RKO (cell line): Measurements from ENCODE around the gene FMN2.
"Not testable (repeated sequence)": the region's sequence is repeated elsewhere in the genome, so short reads cannot be mapped to it uniquely, and the experiment has no call there.

ENCODE experiments used
- DNase-seq: peaks from one replicate; pipeline ENCODE4 v3.0.0-alpha.2; 2016; ENCODE audit warnings: low spot score

FMN2 gene

GRCh38 chr1:240255922-240256321, 164.2 kb downstream of the FMN2 start:
- DNase-seq = no peak

- DNase-seq = no peak
Measured at GRCh38 chr1:240256836-240257503, 165.3 kb downstream of the FMN2 start.

- no peak for DNase-seq
Measured at GRCh38 chr1:240258910-240259309, 167.2 kb downstream of the FMN2 start.

GRCh38 chr1:240264494-240264893, 172.8 kb downstream of the FMN2 start:
- DNase-seq = not testable (repeated sequence)

- no peak for DNase-seq
Measured at GRCh38 chr1:240271081-240271480, 179.4 kb downstream of the FMN2 start.

GRCh38 chr1:240274569-240274968, 182.9 kb downstream of the FMN2 start:
- no peak for DNase-seq

GRCh38 chr1:240275219-240275618, 183.5 kb downstream of the FMN2 start:
- not testable (repeated sequence) for DNase-seq

GRCh38 chr1:240278082-240278481, 186.4 kb downstream of the FMN2 start:
- no peak for DNase-seq

- DNase-seq = no peak
Measured at GRCh38 chr1:240280560-240281322, 189.1 kb downstream of the FMN2 start.

GRCh38 chr1:240282061-240282830, 190.6 kb downstream of the FMN2 start:
- no peak for DNase-seq

- DNase-seq = no peak
Measured at GRCh38 chr1:240284656-240285414, 193.2 kb downstream of the FMN2 start.

- DNase-seq = no peak
Measured at GRCh38 chr1:240285540-240285939, 193.9 kb downstream of the FMN2 start.

GRCh38 chr1:240287722-240288121, 196.0 kb downstream of the FMN2 start:
- no peak for DNase-seq

GRCh38 chr1:240293706-240294105, 202.0 kb downstream of the FMN2 start:
- no peak for DNase-seq

GRCh38 chr1:240294566-240294965, 202.9 kb downstream of the FMN2 start:
- DNase-seq = no peak

GRCh38 chr1:240295811-240296210, 204.1 kb downstream of the FMN2 start:
- no peak for DNase-seq

- no peak for DNase-seq
Measured at GRCh38 chr1:240304466-240304865, 212.8 kb downstream of the FMN2 start.

- DNase-seq = no peak
Measured at GRCh38 chr1:240306673-240307072, 215.0 kb downstream of the FMN2 start.

GRCh38 chr1:240308096-240308495, 216.4 kb downstream of the FMN2 start:
- no peak for DNase-seq

GRCh38 chr1:240309769-240310168, 218.1 kb downstream of the FMN2 start:
- no peak for DNase-seq

GRCh38 chr1:240310226-240310925, 218.7 kb downstream of the FMN2 start:
- DNase-seq = no peak
